Mucosa of stomach (tissue), 1 donor: ENCODE measurements around the gene SLC7A6OS.

Source experiments
- H3K27me3 ChIP-seq: one replicate; pipeline ENCODE4 v1.7.0; 2013; ENCODE audit warnings: mild to moderate bottlenecking, low read length; ENCODE audit not compliant: control insufficient read depth, insufficient read depth
- H3K36me3 ChIP-seq: one replicate; pipeline ENCODE4 v1.7.0; 2013; ENCODE audit warnings: low read length; ENCODE audit not compliant: control insufficient read depth, insufficient read depth
- H3K4me1 ChIP-seq: one replicate; pipeline ENCODE4 v1.7.0; 2013; ENCODE audit warnings: mild to moderate bottlenecking, low read length; ENCODE audit not compliant: control insufficient read depth, insufficient read depth
- H3K4me3 ChIP-seq: one replicate; pipeline ENCODE4 v1.7.0; 2013; ENCODE audit warnings: low read length
- H3K9ac ChIP-seq: one replicate; pipeline ENCODE4 v1.7.0; 2013; ENCODE audit warnings: mild to moderate bottlenecking, low read length, moderate library complexity
- H3K9me3 ChIP-seq: one replicate; pipeline ENCODE4 v1.7.0; 2013; ENCODE audit warnings: mild to moderate bottlenecking, low read length, moderate library complexity; ENCODE audit not compliant: control insufficient read depth
- donor health status: Pancreatic carcinoma.

SLC7A6OS gene

GRCh38 chr16:68309799-68310198 is 947 bp downstream of the SLC7A6OS start:
- no peaks in the 10 kb centered on the region for H3K9me3 ChIP-seq
- H3K9ac ChIP-seq: peak overlapping the region; percentile 87
- peak overlapping the region; percentile 85 for H3K4me3 ChIP-seq
- H3K27me3 ChIP-seq: no peaks in the 10 kb centered on the region
- H3K36me3 ChIP-seq: no peaks in the 10 kb centered on the region
- H3K4me1 ChIP-seq: peaks cover 16% of the 10 kb centered on the region

GRCh38 chr16:68306633-68307032 is 4.1 kb downstream of the SLC7A6OS start:
- H3K9me3 ChIP-seq: no peaks in the 10 kb centered on the region
- H3K27me3 ChIP-seq: no peaks in the 10 kb centered on the region
- H3K4me3 ChIP-seq: no peak overlapping the region
- no peaks in the 10 kb centered on the region for H3K36me3 ChIP-seq
- H3K4me1 ChIP-seq: peaks cover 14% of the 10 kb centered on the region
- no peak overlapping the region for H3K9ac ChIP-seq

GRCh38 chr16:68300734-68301459 is 9.8 kb downstream of the SLC7A6OS start:
- no peak overlapping the region for H3K4me3 ChIP-seq
- H3K9me3 ChIP-seq: no peaks in the 10 kb centered on the region
- H3K36me3 ChIP-seq: no peaks in the 10 kb centered on the region
- no peaks in the 10 kb centered on the region for H3K27me3 ChIP-seq
- H3K9ac ChIP-seq: no peak overlapping the region
- H3K4me1 ChIP-seq: peaks cover 13% of the 10 kb centered on the region

- Histone ChIP-seq H3K9ac (no peak overlapping the region), H3K36me3 (no peaks in the 10 kb centered on the region)
These were observed 10.9 kb downstream of the SLC7A6OS start for GRCh38 chr16:68299571-68300453.

GRCh38 chr16:68298907-68299561 is 11.7 kb downstream of the SLC7A6OS start:
- no peaks in the 10 kb centered on the region for H3K36me3 ChIP-seq
- peaks cover 13% of the 10 kb centered on the region for H3K4me1 ChIP-seq
- H3K4me3 ChIP-seq: no peak overlapping the region

More at GRCh38 chr16:68299571-68300453, 10.9 kb downstream of the SLC7A6OS start:
- Histone ChIP-seq H3K9me3 (no peaks in the 10 kb centered on the region), H3K27me3 (no peaks in the 10 kb centered on the region), H3K4me3 (no peak overlapping the region), H3K4me1 (peaks cover 13% of the 10 kb centered on the region)

GRCh38 chr16:68298312-68298711 is 12.4 kb downstream of the SLC7A6OS start:
- Histone ChIP-seq H3K4me3 (no peak overlapping the region), H3K9me3 (no peaks in the 10 kb centered on the region), H3K4me1 (peaks cover 13% of the 10 kb centered on the region), H3K9ac (no peak overlapping the region), H3K27me3 (no peaks in the 10 kb centered on the region), H3K36me3 (no peaks in the 10 kb centered on the region)

More at GRCh38 chr16:68298907-68299561, 11.7 kb downstream of the SLC7A6OS start:
- H3K9ac ChIP-seq: no peak overlapping the region
- H3K9me3 ChIP-seq: no peaks in the 10 kb centered on the region
- H3K27me3 ChIP-seq: no peaks in the 10 kb centered on the region

- H3K9ac ChIP-seq: no peak overlapping the region
- peaks cover 13% of the 10 kb centered on the region for H3K4me1 ChIP-seq
- H3K27me3 ChIP-seq: no peaks in the 10 kb centered on the region
These were observed 12.8 kb downstream of the SLC7A6OS start for GRCh38 chr16:68297908-68298307.

GRCh38 chr16:68296693-68297092 is 14.1 kb downstream of the SLC7A6OS start:
- H3K27me3 ChIP-seq: no peaks in the 10 kb centered on the region
- H3K36me3 ChIP-seq: no peaks in the 10 kb centered on the region
- no peak overlapping the region for H3K4me3 ChIP-seq
- H3K9me3 ChIP-seq: no peaks in the 10 kb centered on the region
- H3K9ac ChIP-seq: no peak overlapping the region
- peaks cover 13% of the 10 kb centered on the region for H3K4me1 ChIP-seq

More at GRCh38 chr16:68297908-68298307, 12.8 kb downstream of the SLC7A6OS start:
- Histone ChIP-seq H3K4me3 (no peak overlapping the region), H3K36me3 (no peaks in the 10 kb centered on the region), H3K9me3 (no peaks in the 10 kb centered on the region)

- no peaks in the 10 kb centered on the region for H3K36me3 ChIP-seq
- no peak overlapping the region for H3K9ac ChIP-seq
- peaks cover 13% of the 10 kb centered on the region for H3K4me1 ChIP-seq
- H3K9me3 ChIP-seq: no peaks in the 10 kb centered on the region
- no peaks in the 10 kb centered on the region for H3K27me3 ChIP-seq
- no peak overlapping the region for H3K4me3 ChIP-seq
These were observed 14.5 kb downstream of the SLC7A6OS start for GRCh38 chr16:68296291-68296690.

GRCh38 chr16:68292425-68292824 is 18.3 kb downstream of the SLC7A6OS start:
- peaks cover 5% of the 10 kb centered on the region for H3K36me3 ChIP-seq

GRCh38 chr16:68291227-68291626 is 19.5 kb downstream of the SLC7A6OS start:
- Histone ChIP-seq H3K27me3 (no peaks in the 10 kb centered on the region), H3K4me1 (peaks cover 9% of the 10 kb centered on the region), H3K36me3 (peaks cover 5% of the 10 kb centered on the region), H3K9me3 (no peaks in the 10 kb centered on the region), H3K9ac (no peak overlapping the region), H3K4me3 (no peak overlapping the region)

More at GRCh38 chr16:68292425-68292824, 18.3 kb downstream of the SLC7A6OS start:
- H3K27me3 ChIP-seq: no peaks in the 10 kb centered on the region
- no peak overlapping the region for H3K9ac ChIP-seq
- no peak overlapping the region for H3K4me3 ChIP-seq
- H3K4me1 ChIP-seq: peaks cover 6% of the 10 kb centered on the region
- no peaks in the 10 kb centered on the region for H3K9me3 ChIP-seq
